Stimulated activated CD8-positive, alpha-beta memory T cell treated with anti-CD3 and anti-CD28 coated beads, Interleukin-7, amount 100 ng/mL, for 1 hour (primary cell): ENCODE results near the gene SLC2A4.

Experiments
- DNase-seq, 2 donors: peaks; one replicate each; pipeline ENCODE4 v3.0.0-alpha.2; 2020; ENCODE audit warnings: low read depth in 2 of 2

The SLC2A4 gene

GRCh38 chr17:7306911-7307685 is 25.6 kb downstream of the SLC2A4 start, which contains the start of gene EIF5A:
TSS of gene EIF5A (plus strand) at chr17:7307628. CDS start at chr17:7309636, 2,008 bp downstream.
- DNase-seq, result peak; percentile 100

- DNase-seq, result no peak
Measured at GRCh38 chr17:7307686-7308624, 26.4 kb downstream of the SLC2A4 start.

DNA sequence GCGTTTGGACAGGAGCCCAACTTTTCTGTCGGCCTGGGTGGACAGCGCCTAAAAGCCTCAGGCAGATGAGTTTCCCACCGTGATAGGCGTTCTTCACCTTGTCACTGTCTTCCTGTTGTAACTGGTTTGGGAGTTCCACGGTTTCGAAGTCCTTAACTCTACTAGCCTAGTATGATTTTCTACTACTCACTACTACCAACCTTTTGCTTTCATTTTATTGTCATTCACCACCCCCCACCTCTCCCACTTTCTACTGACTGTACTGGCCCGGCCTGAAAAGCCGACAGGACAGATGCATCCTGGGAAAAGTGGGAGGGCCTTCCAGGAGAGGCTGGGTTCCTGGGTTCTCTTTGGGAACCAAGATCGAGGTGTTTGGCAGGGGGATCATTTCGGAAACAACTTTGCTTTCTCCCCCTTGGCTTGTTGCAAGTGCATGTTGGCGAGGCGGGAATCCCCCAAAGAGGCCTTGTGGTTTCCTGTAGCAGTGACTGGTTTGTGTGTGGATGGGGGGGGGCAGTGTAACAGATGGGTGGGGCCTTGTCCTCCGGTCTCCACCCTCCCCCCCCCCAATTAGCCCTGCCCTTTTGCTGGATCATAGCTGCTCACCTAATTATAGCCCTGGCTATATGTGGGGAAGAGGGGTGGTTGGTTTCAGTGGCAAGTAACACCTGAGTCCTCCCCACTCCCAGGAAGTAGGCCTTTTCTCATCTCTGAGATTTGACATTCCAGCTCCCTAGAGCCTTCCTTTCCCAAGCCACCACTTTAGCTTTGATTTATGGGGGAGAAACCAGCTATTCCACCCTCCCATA is 27.3 kb downstream of the SLC2A4 start:
- peak; percentile 65 to 67 for DNase-seq

DNA sequence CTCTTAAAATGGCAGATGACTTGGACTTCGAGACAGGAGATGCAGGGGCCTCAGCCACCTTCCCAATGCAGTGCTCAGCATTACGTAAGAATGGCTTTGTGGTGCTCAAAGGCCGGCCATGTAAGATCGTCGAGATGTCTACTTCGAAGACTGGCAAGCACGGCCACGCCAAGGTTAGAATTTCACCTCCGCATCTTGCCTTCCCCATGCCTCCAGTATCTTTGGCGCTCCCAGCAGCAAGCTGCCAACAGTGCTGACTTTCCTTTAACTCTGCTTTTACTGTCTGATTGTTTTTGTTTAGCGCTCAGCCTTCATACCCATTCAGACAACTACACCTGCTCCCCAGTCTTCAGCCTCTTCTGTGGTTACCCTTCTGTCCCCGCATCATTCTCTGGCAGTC is 28.1 kb downstream of the SLC2A4 start:
- DNase-seq, result no peak

- DNase-seq, result no peak
Measured at GRCh38 chr17:7311110-7311705, 29.7 kb downstream of the SLC2A4 start.

GRCh38 chr17:7312432-7313087 is 31.0 kb downstream of the SLC2A4 start:
- no peak for DNase-seq

DNA sequence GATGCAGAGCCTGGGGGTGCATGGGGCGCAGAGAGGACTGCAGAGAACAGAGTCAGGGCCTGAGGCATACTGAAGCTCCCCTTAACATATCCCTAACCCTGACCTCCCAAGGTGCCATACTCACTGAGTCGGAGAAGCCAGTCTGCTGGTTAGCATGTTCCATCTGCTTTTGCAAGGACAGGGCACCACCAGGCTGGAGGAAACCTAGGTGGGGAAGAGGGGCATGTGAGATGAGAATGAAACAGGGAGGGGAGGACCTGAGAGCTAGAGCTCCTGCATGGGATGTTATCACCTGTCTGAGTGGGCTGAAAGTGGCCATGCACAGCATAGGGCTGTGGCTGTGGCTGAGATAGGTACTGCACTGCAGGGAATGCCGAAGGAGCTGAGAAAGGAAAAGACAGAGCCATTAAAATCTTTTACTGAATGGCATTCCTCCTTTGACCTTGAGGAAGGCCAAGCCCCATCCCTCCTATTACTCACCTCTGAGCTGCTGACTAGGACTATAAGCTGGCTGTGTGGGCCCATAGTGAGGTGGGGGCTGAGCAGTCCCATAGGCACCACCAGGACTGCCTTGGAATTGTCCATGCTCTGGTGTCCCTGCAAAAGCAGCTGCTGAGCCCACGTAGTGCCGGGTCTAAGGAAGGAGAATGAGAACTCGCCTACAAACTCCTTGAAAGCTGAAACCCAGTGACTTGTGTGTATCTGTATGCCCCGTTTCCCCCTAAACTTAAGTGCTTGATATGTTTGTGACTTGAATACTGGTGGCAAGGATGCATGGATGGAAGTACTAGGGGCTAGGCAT is 31.8 kb downstream of the SLC2A4 start:
- no peak for DNase-seq

DNA sequence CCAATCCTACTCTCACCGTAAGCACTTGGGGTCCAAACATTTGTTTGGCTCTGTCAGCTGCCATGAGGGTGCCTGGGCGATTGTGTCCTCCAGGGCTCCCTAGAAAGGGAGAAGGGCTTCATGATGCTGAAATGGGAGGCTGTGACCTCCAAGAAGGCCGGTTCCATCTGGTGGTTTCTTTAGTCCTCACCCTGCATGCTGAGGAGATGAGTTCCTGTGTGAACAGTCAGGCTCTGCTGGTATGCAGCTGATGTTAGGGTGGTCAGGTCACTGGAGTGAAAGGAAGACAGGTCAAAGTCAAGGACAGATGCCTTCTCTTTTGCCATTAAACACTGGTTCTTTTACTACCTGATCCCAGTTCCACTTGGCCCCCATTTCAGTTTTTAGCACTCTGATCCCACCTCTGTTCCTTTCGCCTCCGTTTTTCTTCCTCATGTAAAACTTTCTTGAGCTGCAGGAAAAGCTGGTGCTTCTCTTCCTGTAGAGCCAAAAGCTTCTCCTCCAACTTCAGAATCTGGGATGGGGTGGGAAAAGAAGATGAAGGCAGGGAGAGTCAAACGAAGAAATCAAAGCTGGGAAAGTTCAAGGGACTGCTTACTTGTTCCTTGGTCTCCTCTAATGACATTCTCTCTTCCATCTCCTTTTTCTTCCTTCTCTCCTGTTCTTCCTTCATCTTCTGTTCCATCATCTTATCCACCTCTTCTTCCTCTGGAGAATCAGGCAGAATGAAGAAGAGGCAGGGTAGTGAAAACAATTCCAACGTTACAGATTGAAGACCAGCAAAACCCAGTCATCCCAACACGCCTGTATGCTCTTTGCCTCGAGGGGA is 32.6 kb downstream of the SLC2A4 start:
- no peak for DNase-seq

- DNase-seq, result peak; percentile 80 to 82
Measured at GRCh38 chr17:7314719-7315569, 33.4 kb downstream of the SLC2A4 start, which contains the start of gene GPS2. TSS of gene GPS2 (minus strand) at chr17:7315360. CDS start at chr17:7315052, 308 bp downstream.

- DNase-seq, result no peak
Measured at GRCh38 chr17:7315570-7316235, 34.2 kb downstream of the SLC2A4 start.

GRCh38 chr17:7317161-7317803 is 35.8 kb downstream of the SLC2A4 start:
- no peak for DNase-seq

DNA sequence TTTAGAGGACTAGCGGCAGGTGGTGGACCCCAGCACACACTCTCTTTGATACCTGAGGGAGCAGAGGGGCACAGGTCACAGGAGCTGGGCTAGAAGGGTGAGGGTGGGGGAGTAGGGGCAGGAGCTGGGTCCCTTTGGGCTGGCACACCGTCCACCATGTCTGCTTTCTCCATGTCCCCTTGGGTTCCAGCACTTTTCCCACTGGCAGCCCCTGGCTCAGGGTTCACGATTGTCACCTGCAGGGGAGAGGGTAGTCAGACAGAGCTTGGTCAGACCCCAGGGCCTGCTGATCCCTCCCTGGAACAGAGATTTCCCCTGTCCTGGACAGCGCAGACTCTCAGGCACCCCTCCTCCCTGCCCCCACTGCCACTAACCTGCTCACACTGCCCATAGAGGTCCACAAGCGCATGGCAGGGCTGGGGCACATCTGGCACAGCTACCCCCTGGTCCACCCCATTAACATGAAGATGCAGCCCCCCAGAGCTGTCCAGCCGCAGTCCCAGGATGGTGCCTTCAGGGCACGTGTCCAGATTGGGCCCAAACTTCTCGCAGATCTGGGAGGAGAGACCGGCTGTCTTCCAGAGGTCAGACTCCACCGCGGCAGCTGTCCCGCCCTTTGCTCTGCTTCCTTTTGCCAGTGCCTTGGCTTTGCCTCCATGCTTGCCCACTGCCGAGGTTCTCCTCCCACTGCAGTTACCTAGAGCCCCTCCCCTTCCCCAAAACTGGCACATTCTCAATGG is 36.8 kb downstream of the SLC2A4 start:
- DNase-seq, result no peak

- DNase-seq, result no peak
Measured at GRCh38 chr17:7321466-7321865, 39.9 kb downstream of the SLC2A4 start.

DNA sequence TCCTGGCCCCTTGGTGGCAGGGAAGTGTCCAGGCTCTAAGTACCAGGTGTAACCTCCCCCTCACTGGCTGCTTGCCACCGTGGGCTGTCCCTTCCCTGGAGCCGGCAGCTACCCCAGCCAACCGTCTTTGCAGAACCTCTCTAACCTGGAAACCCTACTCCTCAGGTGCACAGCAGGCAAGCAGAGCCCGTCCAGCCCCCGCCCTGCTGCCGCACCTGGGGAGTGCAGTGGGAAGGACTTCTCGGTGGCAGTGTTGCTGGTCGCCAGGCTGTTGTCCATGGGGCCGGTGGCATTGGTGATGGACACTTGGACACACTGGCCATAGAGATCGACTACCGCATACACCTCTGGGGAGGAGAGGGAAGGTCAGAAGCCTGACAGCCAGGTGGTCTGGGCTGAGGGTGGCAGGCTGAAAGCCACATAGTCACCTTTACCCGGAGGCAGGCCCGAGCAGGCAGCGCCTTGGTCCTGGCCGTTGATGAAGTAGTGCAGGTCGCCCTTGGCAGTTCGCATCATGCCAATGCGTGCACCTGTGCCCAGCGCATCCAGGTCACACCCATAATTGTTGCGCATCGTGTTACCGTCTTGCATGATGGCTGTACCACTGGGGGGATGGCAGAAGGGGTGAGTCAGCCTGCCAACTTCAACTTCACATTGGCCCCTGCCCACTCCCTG is 41.1 kb downstream of the SLC2A4 start:
- DNase-seq, result no peak

DNA sequence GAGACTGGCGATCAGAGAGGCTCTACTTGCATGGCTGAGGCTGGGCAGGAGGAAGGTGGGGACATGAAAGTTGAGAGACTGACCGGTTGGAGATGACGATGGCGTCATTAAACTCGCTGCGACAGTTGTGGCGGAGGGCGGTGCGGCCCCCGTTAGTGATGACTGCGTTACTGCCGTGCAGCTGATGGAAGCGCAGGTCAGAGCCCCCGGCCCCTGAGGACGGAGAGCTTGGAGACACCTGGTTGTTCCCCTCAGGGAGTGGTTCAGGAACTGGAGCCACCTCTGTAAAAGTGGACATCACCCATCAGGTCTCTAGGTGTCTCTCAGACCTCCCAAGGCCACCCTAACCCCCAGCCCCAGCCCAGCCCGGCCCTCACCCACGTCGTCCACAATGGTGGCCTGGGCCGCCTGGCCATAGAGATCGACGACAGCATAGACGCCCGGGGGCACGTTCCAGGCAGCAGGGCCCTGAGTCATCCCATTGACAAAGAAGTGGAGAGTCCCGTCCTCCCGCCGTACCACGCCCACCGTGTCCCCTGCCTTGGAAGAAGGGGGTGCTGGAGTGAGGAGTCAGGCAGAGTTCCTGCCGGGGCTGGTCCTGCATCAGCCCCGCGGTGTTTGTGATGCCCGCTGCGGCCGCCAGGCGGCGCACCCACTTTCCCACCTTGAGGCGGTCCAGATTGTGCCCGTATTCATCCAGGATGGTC is 42.4 kb downstream of the SLC2A4 start:
- peak in 1 of 2 donors; percentile 56 for DNase-seq
